Osteoblast (primary cell): ENCODE data around the gene MYBL2. TPM values are rescaled to one million over a fixed set of nuclear protein-coding genes. Genes with fewer than 3 reads are reported as not detected.

Experiments used
- DNase-seq: peaks from one replicate; pipeline ENCODE4 v3.0.0; 2011; ENCODE audit warnings: low spot score, mixed read lengths; ENCODE audit not compliant: insufficient read length; ENCODE audit errors: missing footprints
- H2AFZ ChIP-seq: 2 replicates; pipeline ENCODE4 v1.6.0; 2011; ENCODE audit warnings: mild to moderate bottlenecking, low read length
- H3K27ac ChIP-seq: 2 replicates; pipeline ENCODE4 v1.5.1; 2011; ENCODE audit warnings: mild to moderate bottlenecking, low read depth, low read length, moderate library complexity
- H3K27me3 ChIP-seq: 2 replicates; pipeline ENCODE4 v1.6.0; 2012; ENCODE audit warnings: mild to moderate bottlenecking, control low read depth, inconsistent platforms, low read length, moderate library complexity; ENCODE audit not compliant: insufficient read depth
- H3K36me3 ChIP-seq: 2 replicates; pipeline ENCODE4 v1.5.1; 2011; ENCODE audit warnings: mild to moderate bottlenecking, low read length, control low read depth, moderate library complexity; ENCODE audit not compliant: insufficient read depth
- H3K4me1 ChIP-seq: 2 replicates; pipeline ENCODE4 v1.5.1; 2011; ENCODE audit warnings: mild to moderate bottlenecking, low read length, control low read depth, moderate library complexity; ENCODE audit not compliant: insufficient read depth
- H3K4me2 ChIP-seq: 2 replicates; pipeline ENCODE4 v1.6.0; 2011; ENCODE audit warnings: mild to moderate bottlenecking, low read length; ENCODE audit not compliant: insufficient read depth
- H3K4me3 ChIP-seq: fragments of 200-600 bp; sonication (generic); 3 replicates; pipeline ENCODE4 v1.5.1; 2012; ENCODE audit warnings: mild to moderate bottlenecking, low read length, inconsistent platforms; ENCODE audit not compliant: insufficient read depth
- H3K79me2 ChIP-seq: 2 replicates; pipeline ENCODE4 v1.6.0; 2012; ENCODE audit warnings: mild to moderate bottlenecking, low read length, control low read depth, inconsistent platforms; ENCODE audit not compliant: insufficient read depth
- H3K9me3 ChIP-seq: 2 replicates; pipeline ENCODE4 v1.5.1; 2011; ENCODE audit warnings: low read depth, low read length, control low read depth
- H4K20me1 ChIP-seq: 2 replicates; pipeline ENCODE4 v1.6.0; 2012; ENCODE audit warnings: mild to moderate bottlenecking, low read length, control low read depth; ENCODE audit not compliant: insufficient read depth
- CTCF ChIP-seq: IDR thresholded peaks from 2 replicates; pipeline ENCODE4 v1.5.1; 2011; ENCODE audit warnings: mild to moderate bottlenecking, low read depth, low read length, moderate library complexity; ENCODE audit errors: extremely low read depth
- total RNA-seq: library from RNA; depleted of rRNA; stranded (reverse); fragments of >200 nt; gene quantifications from 2 replicates; pipeline ENCODE4 v1.2.3, GENCODE V29; 2012

MYBL2 gene
- total RNA-seq, 1 donor = 2.5 TPM

DNA sequence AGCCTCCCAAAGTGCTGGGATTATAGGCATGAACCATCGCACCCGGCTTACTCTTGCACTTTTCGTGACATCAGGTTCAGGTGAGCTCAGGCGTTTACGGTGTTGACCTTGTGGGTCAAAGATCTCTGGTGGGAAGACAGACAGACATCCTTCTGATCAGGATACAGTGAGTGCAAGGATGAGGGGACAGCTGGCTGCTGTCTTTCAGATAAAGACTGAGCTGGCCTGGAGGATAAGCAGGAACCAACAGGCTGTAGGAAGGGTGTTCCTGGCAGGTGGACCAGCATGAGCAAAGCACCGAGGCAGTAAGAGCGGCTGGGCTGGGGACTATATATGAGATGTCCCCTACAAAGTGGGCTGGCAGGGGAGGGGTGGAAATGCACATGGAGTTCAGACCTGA is 71.0 kb downstream of the MYBL2 start:
- no peaks in the 10 kb centered on the region for H3K79me2 ChIP-seq
- peaks cover 3% of the 10 kb centered on the region for H3K27me3 ChIP-seq
- no peaks in the 10 kb centered on the region for H3K4me1 ChIP-seq
- no peak overlapping the region for H3K4me3 ChIP-seq
- H3K27ac ChIP-seq = no peak overlapping the region
- H3K36me3 ChIP-seq = no peaks in the 10 kb centered on the region
- no peak overlapping the region for H2AFZ ChIP-seq
- TF ChIP-seq CTCF = no peak
- H3K4me2 ChIP-seq = no peak overlapping the region
- DNase-seq = no peak
- no peaks in the 10 kb centered on the region for H3K9me3 ChIP-seq
- H4K20me1 ChIP-seq = no peaks in the 10 kb centered on the region

DNA sequence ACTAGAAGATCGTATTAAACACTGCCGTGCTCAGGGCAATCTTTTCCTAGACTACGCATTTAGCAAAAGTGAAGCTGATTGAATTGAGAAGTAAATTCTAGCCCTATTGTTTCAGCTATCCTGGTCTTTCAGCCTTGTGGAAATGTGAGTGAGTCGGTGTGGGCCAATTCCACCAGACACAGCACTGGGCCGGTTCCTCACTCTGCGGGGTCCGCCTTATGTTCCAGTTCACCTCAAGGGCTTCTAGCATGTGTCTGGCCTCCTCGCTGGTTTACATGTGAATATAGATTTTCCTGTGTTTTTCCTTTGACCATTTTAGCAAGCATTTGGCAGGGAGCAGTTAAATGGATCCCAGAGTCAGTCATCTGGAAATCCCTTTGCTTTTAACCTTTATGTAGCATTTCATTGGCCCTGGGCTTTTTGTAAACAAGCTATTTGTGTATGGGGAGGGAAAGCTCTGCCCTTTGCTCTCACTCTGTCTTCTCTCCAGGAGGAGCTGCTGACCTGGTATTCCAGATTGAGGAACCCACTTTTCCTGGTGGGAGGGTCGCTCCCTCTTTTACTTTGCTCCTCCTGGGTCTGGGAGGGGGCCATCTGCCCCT is 72.3 kb downstream of the MYBL2 start:
- TF ChIP-seq CTCF = no peak
- Histone ChIP-seq H4K20me1 (no peaks in the 10 kb centered on the region), H3K9me3 (no peaks in the 10 kb centered on the region), H2AFZ (no peak overlapping the region), H3K79me2 (no peaks in the 10 kb centered on the region), H3K4me3 (no peak overlapping the region), H3K4me1 (no peaks in the 10 kb centered on the region), H3K27me3 (peaks cover 4% of the 10 kb centered on the region), H3K27ac (no peak overlapping the region), H3K4me2 (no peak overlapping the region), H3K36me3 (no peaks in the 10 kb centered on the region)
- DNase-seq = no peak

GRCh38 chr20:43740642-43741041 is 73.7 kb downstream of the MYBL2 start:
- Histone ChIP-seq H3K27me3 (peaks cover 12% of the 10 kb centered on the region), H3K27ac (no peak overlapping the region), H3K4me2 (no peak overlapping the region), H3K4me3 (no peak overlapping the region), H3K4me1 (no peaks in the 10 kb centered on the region), H3K9me3 (no peaks in the 10 kb centered on the region), H3K79me2 (no peaks in the 10 kb centered on the region), H4K20me1 (no peaks in the 10 kb centered on the region), H3K36me3 (no peaks in the 10 kb centered on the region), H2AFZ (no peak overlapping the region)
- no peak for DNase-seq
- no peak for TF ChIP-seq CTCF

DNA sequence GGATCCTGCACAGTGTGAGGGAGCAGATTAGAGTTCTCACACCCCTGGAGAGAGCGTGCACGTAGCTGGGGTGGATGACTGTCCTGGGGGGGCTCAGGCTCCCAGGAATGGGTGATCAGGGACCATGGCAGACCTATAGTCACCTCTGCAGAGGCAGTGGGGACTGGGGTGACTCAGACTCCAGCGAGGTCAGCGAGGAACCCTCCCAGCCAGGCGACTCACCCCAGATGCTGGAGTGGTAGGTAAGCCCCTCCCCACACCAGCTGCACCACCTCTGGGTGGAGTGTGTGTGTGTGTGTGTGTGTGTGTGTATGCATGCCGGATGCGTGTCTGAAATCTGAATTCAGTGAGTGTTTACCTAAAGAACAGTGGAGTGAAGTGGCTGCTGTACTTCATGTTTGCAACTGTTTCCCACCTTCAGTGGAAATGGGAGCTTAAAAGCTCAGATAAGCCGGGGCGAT is 77.3 kb downstream of the MYBL2 start:
- Histone ChIP-seq H3K4me1 (no peaks in the 10 kb centered on the region), H4K20me1 (no peaks in the 10 kb centered on the region), H2AFZ (no peak overlapping the region), H3K79me2 (no peaks in the 10 kb centered on the region), H3K36me3 (no peaks in the 10 kb centered on the region), H3K4me3 (no peak overlapping the region), H3K4me2 (no peak overlapping the region), H3K27me3 (peaks cover 12% of the 10 kb centered on the region), H3K27ac (no peak overlapping the region), H3K9me3 (no peaks in the 10 kb centered on the region)
- no peak for DNase-seq
- TF ChIP-seq CTCF = no peak
